Colonic mucosa (tissue), 4 donors: Measurements from ENCODE around the gene TOX4. TPM values are rescaled to one million over a fixed set of nuclear protein-coding genes. Genes with fewer than 3 reads are reported as not detected.
"Not testable (repeated sequence)": the region's sequence is repeated elsewhere in the genome, so short reads cannot be mapped to it uniquely, and the experiment has no call there.

Source experiments
- DNase-seq: peaks from one replicate; pipeline ENCODE4 v3.0.0-alpha.2; 2020
- H3K27ac ChIP-seq: fragments of 200-600 bp; one replicate; pipeline ENCODE4 v1.8.0; 2021
- H3K27me3 ChIP-seq: fragments of 200-600 bp; one replicate; pipeline ENCODE4 v1.8.0; 2021
- H3K36me3 ChIP-seq: fragments of 200-600 bp; one replicate; pipeline ENCODE4 v1.8.0; 2021
- H3K4me1 ChIP-seq: fragments of 200-600 bp; one replicate; pipeline ENCODE4 v1.8.0; 2021; ENCODE audit warnings: mild to moderate bottlenecking
- H3K4me3 ChIP-seq: fragments of 200-600 bp; one replicate; pipeline ENCODE4 v1.8.0; 2021
- H3K9ac ChIP-seq, 2 donors: one replicate each; pipeline ENCODE4 v1.7.0; 2013; ENCODE audit warnings: control low read depth in 2 of 2, low read depth in 2 of 2, low read length in 2 of 2
- H3K9me3 ChIP-seq: fragments of 200-600 bp; one replicate; pipeline ENCODE4 v1.8.0; 2021
- CTCF ChIP-seq: fragments of 200-600 bp; IDR thresholded peaks from one replicate; pipeline ENCODE4 v1.8.0; 2022; ENCODE audit warnings: antibody characterized with exemption, mild to moderate bottlenecking
- intact Hi-C: fragments of 100-400 bp; cut with DNase I; formaldehyde crosslinking; loops from one replicate; pipeline ENCODE4 v1.14.1; 2022
- total RNA-seq, 2 donors: library from RNA; stranded (reverse); fragmentation: NEBNext Ultra II Directional in 1 of 2; extraction: Animal tissue kit (Norgen Biotek cat#: 25700) in 1 of 2; gene quantifications; one replicate each; pipeline ENCODE4 v1.2.1, GENCODE V29; 2021
- donor health status: healthy.
- donor health status: DM: no; HTN: no; CAD: no.
- donor health status: DM: no; HTN: no; CAD: no.

TOX4 gene
- total RNA-seq, 2 donors from 2014 or later, result 71.8 to 85.8 TPM

GRCh38 chr14:21440859-21441258 is 36.1 kb upstream of the TOX4 start:
- DNase-seq, result no peak
- H3K9ac ChIP-seq, result no peak overlapping the region
- H3K36me3 ChIP-seq, result no peaks in the 10 kb centered on the region
- intact Hi-C loops, result no loop called here
- H3K4me1 ChIP-seq, result no peaks in the 10 kb centered on the region
- H3K4me3 ChIP-seq, result no peak overlapping the region
- TF ChIP-seq CTCF, result no peak
- H3K9me3 ChIP-seq, result no peaks in the 10 kb centered on the region
- H3K27ac ChIP-seq, result no peak overlapping the region
- no peaks in the 10 kb centered on the region for H3K27me3 ChIP-seq

- H3K9ac ChIP-seq, intact Hi-C loops, DNase-seq, H3K27me3 ChIP-seq, H3K9me3 ChIP-seq, H3K27ac ChIP-seq, H3K4me3 ChIP-seq, H3K4me1 ChIP-seq, H3K36me3 ChIP-seq: not testable (repeated sequence)
Measured at GRCh38 chr14:21442657-21443056, 34.3 kb upstream of the TOX4 start.

- intact Hi-C loops, result no loop called here
- H3K4me3 ChIP-seq, result no peak overlapping the region
- H3K27ac ChIP-seq, result no peak overlapping the region
- no peaks in the 10 kb centered on the region for H3K36me3 ChIP-seq
- TF ChIP-seq CTCF, result no peak
- H3K9me3 ChIP-seq, result no peaks in the 10 kb centered on the region
- peaks cover 7% of the 10 kb centered on the region for H3K4me1 ChIP-seq
- no peak overlapping the region for H3K9ac ChIP-seq
- no peak for DNase-seq
- H3K27me3 ChIP-seq, result no peaks in the 10 kb centered on the region
Measured at GRCh38 chr14:21449899-21450216, 27.1 kb upstream of the TOX4 start.

GRCh38 chr14:21454843-21455544 is 22.0 kb upstream of the TOX4 start:
- no peaks in the 10 kb centered on the region for H3K36me3 ChIP-seq

GRCh38 chr14:21455592-21455911 is 21.4 kb upstream of the TOX4 start:
- DNase-seq, result no peak
- intact Hi-C loops, result no loop called here
- Histone ChIP-seq H3K4me1 (peaks cover 7% of the 10 kb centered on the region), H3K27me3 (no peaks in the 10 kb centered on the region), H3K4me3 (peak overlapping the region; percentile 71), H3K9me3 (no peaks in the 10 kb centered on the region), H3K9ac (peak overlapping the region; percentile 83 to 95), H3K27ac (peak overlapping the region; percentile 89), H3K36me3 (no peaks in the 10 kb centered on the region)
- TF ChIP-seq CTCF, result no peak

More at GRCh38 chr14:21454843-21455544, 22.0 kb upstream of the TOX4 start:
- intact Hi-C loops, result no loop called here
- Histone ChIP-seq H3K27ac (peak overlapping the region; percentile 89), H3K9ac (peak overlapping the region; percentile 83 to 95), H3K27me3 (no peaks in the 10 kb centered on the region), H3K4me3 (peak overlapping the region; percentile 71), H3K4me1 (peaks cover 7% of the 10 kb centered on the region), H3K9me3 (no peaks in the 10 kb centered on the region)
- TF ChIP-seq CTCF, result no peak
- no peak for DNase-seq

GRCh38 chr14:21455912-21456667 is 20.9 kb upstream of the TOX4 start, which contains the start of gene CHD8:
Gene CHD8 (minus strand): TSS chr14:21456123. CDS start chr14:21431643, 24,480 bp downstream.
- peak; percentile 33 for TF ChIP-seq CTCF
- Histone ChIP-seq H3K9me3 (no peaks in the 10 kb centered on the region), H3K4me1 (peaks cover 7% of the 10 kb centered on the region), H3K4me3 (peak within 1 kb of the TSS; percentile 71), H3K27ac (peak within 1 kb of the TSS; percentile 89), H3K9ac (peak within 1 kb of the TSS; percentile 94 to 95), H3K27me3 (no peaks in the 10 kb centered on the region), H3K36me3 (no peaks in the 10 kb centered on the region)
- intact Hi-C loops, result no loop called here
- DNase-seq, result peak; percentile 100
